Lung (tissue), 12 donors: ENCODE measurements around the gene SELENOS. TPM values are rescaled to one million over a fixed set of nuclear protein-coding genes. Genes with fewer than 3 reads are reported as not detected.

Experiments used
- ATAC-seq: fragments of 200-7000 bp; cut with Tn5 transposase; one replicate; pipeline ENCODE4 v1.9.1; 2020; ENCODE audit warnings: moderate number of reproducible peaks; ENCODE audit not compliant: insufficient read depth, low FRiP score
- DNase-seq, 3 donors: peaks; one replicate each; pipeline ENCODE4 v3.0.0-alpha.2; 2013 to 2017
- H3K27ac ChIP-seq, 2 donors: one replicate each; pipeline ENCODE4 v1.5.1; 2013; ENCODE audit warnings: mild to moderate bottlenecking in 2 of 2, moderate library complexity in 2 of 2, control low read depth in 1 of 2, inconsistent platforms in 1 of 2, low read depth in 1 of 2, low read length in 1 of 2
- H3K27me3 ChIP-seq, 3 donors: one replicate each; pipeline ENCODE4 v1.5.1; 2013; ENCODE audit warnings: low read length in 2 of 3; ENCODE audit not compliant: control insufficient read depth in 3 of 3, insufficient read depth in 3 of 3
- H3K36me3 ChIP-seq, 4 donors: one replicate each; pipeline ENCODE4 v1.5.1; 2013; ENCODE audit warnings: low read length in 4 of 4, mild to moderate bottlenecking in 1 of 4, moderate library complexity in 1 of 4; ENCODE audit not compliant: control insufficient read depth in 4 of 4, insufficient read depth in 4 of 4
- H3K4me1 ChIP-seq, 5 donors: one replicate each; pipeline ENCODE4 v1.5.1; 2013; ENCODE audit warnings: low read length in 5 of 5, mild to moderate bottlenecking in 2 of 5, moderate library complexity in 1 of 5; ENCODE audit not compliant: control insufficient read depth in 5 of 5, insufficient read depth in 5 of 5
- H3K4me3 ChIP-seq: one replicate; pipeline ENCODE4 v1.5.1; 2013; ENCODE audit warnings: mild to moderate bottlenecking, control low read depth, moderate library complexity
- H3K9ac ChIP-seq, 2 donors: one replicate each; pipeline ENCODE4 v1.5.1; 2013; ENCODE audit warnings: low read length in 2 of 2, control low read depth in 1 of 2; ENCODE audit not compliant: insufficient read depth in 1 of 2
- H3K9me3 ChIP-seq, 4 donors: one replicate each; pipeline ENCODE4 v1.5.1; 2013; ENCODE audit warnings: low read length in 3 of 4, mild to moderate bottlenecking in 1 of 4, moderate library complexity in 1 of 4; ENCODE audit not compliant: control insufficient read depth in 4 of 4, insufficient read depth in 3 of 4
- WGBS, 2 donors: extraction: QIAGEN DNeasy Blood & Tissue Kit; methylation state at CpG; one replicate each; pipeline ENCODE4 v1.1.7; 2013; 5-methylcytosine and 5-hydroxymethylcytosine counted together
- polyA plus RNA-seq, 2 donors: library from polyadenylated mRNA; stranded (reverse); fragments of 200-250 nt; gene quantifications; one replicate each; pipeline ENCODE4 v1.2.1, GENCODE V29; 2013
- total RNA-seq, 2 donors: library from RNA; depleted of rRNA in 1 of 2; stranded (reverse); fragments of >200 nt in 1 of 2; gene quantifications; one replicate each; pipeline ENCODE4 v1.2.1, GENCODE V29; 2014 to 2021
- TF ChIP-seq, protein P1 (sequence below): IDR thresholded peaks from 2 replicates; pipeline ENCODE4 v1.5.1; 2012; ENCODE audit warnings: mild to moderate bottlenecking; ENCODE audit errors: control extremely low read depth, extremely low read depth
- donor health status: control.
- donor health status: control.
- donor health status: Bipolar disorder and iron deficiency.
- donor health status: healthy.
- donor health status: DM: yes; HTN: yes; CAD: no.

The SELENOS gene
- total and polyA plus RNA-seq, 4 donors: 41.7 to 158 (median 81.9) TPM

GRCh38 chr15:101309436-101310160 lies 32.3 kb upstream of the SELENOS start:
- Histone ChIP-seq H3K4me1 (no peaks in the 10 kb centered on the region), H3K4me3 (no peak overlapping the region), H3K9me3 (no peaks in the 10 kb centered on the region), H3K27ac (no peak overlapping the region), H3K36me3 (no peaks in the 10 kb centered on the region), H3K27me3 (no peaks in the 10 kb centered on the region), H3K9ac (no peak overlapping the region)
- WGBS, 2 donors: 85 to 91% methylated on average over 26 of the region's 26 CpGs
- DNase-seq: no peak
- TF ChIP-seq, protein P1, sequence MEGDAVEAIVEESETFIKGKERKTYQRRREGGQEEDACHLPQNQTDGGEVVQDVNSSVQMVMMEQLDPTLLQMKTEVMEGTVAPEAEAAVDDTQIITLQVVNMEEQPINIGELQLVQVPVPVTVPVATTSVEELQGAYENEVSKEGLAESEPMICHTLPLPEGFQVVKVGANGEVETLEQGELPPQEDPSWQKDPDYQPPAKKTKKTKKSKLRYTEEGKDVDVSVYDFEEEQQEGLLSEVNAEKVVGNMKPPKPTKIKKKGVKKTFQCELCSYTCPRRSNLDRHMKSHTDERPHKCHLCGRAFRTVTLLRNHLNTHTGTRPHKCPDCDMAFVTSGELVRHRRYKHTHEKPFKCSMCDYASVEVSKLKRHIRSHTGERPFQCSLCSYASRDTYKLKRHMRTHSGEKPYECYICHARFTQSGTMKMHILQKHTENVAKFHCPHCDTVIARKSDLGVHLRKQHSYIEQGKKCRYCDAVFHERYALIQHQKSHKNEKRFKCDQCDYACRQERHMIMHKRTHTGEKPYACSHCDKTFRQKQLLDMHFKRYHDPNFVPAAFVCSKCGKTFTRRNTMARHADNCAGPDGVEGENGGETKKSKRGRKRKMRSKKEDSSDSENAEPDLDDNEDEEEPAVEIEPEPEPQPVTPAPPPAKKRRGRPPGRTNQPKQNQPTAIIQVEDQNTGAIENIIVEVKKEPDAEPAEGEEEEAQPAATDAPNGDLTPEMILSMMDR: no peak
- ATAC-seq: no peak

DNA sequence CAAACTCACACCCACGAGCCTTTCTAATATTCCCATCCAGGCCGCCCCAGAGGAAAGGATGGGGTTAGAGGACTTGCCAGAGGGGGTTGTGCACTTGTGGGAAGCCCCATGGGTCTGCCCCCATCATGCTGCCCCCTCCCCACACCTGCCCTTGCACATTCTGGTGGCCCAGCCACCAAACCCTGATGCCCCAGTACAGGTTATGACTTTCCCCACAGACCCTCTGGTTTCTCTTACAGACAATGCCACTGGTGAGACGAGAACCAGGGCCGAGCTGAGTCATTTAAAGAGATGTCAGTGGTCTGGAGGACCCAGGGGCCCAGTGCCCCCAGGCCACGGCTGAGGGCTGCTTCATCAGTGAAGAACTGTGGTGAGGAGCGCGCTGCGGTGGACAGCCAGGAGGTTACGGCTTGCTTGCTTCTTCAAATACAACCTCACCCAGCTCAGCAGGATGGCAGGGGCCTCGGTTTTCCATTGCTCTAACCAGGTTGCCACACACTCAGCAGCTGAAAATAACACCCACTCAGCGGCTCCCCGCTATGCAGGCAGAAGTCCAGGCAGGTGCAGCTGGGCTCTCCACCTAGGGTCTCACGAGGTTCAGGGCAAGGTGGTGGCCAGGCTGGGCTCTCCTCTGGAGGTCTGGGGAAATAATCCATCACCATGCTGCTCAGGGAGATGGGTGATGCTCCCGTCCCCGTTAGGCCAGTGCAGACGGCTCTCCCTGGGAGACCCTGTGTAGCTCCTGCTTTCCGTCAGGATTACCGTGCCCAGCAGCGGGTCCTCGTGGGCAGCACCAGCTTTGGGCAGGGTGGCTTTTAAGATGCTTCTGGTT lies 31.5 kb upstream of the SELENOS start:
- DNase-seq (no peak), ATAC-seq (no peak)
- Histone ChIP-seq H3K9me3 (no peaks in the 10 kb centered on the region), H3K27ac (no peak overlapping the region), H3K36me3 (no peaks in the 10 kb centered on the region), H3K4me1 (no peaks in the 10 kb centered on the region), H3K9ac (no peak overlapping the region), H3K4me3 (no peak overlapping the region), H3K27me3 (no peaks in the 10 kb centered on the region)
- 89 to 92% methylated on average over 20 of the region's 20 CpGs for WGBS, 2 donors
- TF ChIP-seq, protein P1: no peak

GRCh38 chr15:101307897-101308603 lies 30.8 kb upstream of the SELENOS start:
- Histone ChIP-seq H3K27ac (no peak overlapping the region), H3K27me3 (no peaks in the 10 kb centered on the region), H3K36me3 (no peaks in the 10 kb centered on the region), H3K9me3 (no peaks in the 10 kb centered on the region), H3K4me1 (no peaks in the 10 kb centered on the region), H3K9ac (no peak overlapping the region), H3K4me3 (no peak overlapping the region)
- no peak for DNase-seq
- WGBS, 2 donors: 85 to 90% methylated on average over 16 of the region's 16 CpGs
- no peak for ATAC-seq
- TF ChIP-seq, protein P1: no peak
